HFFc6 (cell line): Measurements from ENCODE around the gene IFI44L. TPM values are rescaled to one million over a fixed set of nuclear protein-coding genes. Genes with fewer than 3 reads are reported as not detected.

Experiments used
- DNase-seq: peaks from one replicate; pipeline ENCODE4 v3.0.0-alpha.2; 2018
- H3K27ac Mint-ChIP-seq: 2 replicates; pipeline ENCODE4 v1.8.0; 2020; ENCODE audit warnings: mild to moderate bottlenecking, mixed read lengths
- H3K27me3 Mint-ChIP-seq: 2 replicates; pipeline ENCODE4 v1.8.0; 2021; ENCODE audit warnings: mild to moderate bottlenecking, moderate library complexity, mixed read lengths; ENCODE audit not compliant: insufficient read depth
- H3K36me3 Mint-ChIP-seq: 2 replicates; pipeline ENCODE4 v1.8.0; 2021; ENCODE audit warnings: low read depth, mixed read lengths
- H3K4me1 Mint-ChIP-seq: 2 replicates; pipeline ENCODE4 v1.8.0; 2020; ENCODE audit warnings: low read depth, mixed read lengths
- H3K4me3 Mint-ChIP-seq: 2 replicates; pipeline ENCODE4 v1.8.0; 2020; ENCODE audit warnings: mild to moderate bottlenecking, moderate library complexity, mixed read lengths
- H3K9me3 Mint-ChIP-seq: 2 replicates; pipeline ENCODE4 v1.8.0; 2020; ENCODE audit warnings: mild to moderate bottlenecking, mixed read lengths
- CTCF ChIP-seq: fragments of 200-600 bp; sonication (generic); IDR thresholded peaks from 2 replicates; pipeline ENCODE4 v1.5.0; 2021; ENCODE audit warnings: antibody characterized with exemption, mild to moderate bottlenecking
- total RNA-seq, 6 experiments: library from RNA; stranded (reverse); fragmentation: NEBNext Ultra II Directional; extraction: Animal tissue kit (Norgen Biotek cat#: 25700); gene quantifications; 2 replicates in 1 of 6; 3 replicates in 5 of 6; pipeline ENCODE4 v1.2.3, GENCODE V29; 2021

The IFI44L gene
- total RNA-seq, 6 experiments from 2014 or later = 0.18 to 0.52 (median 0.34) TPM

- no peak for DNase-seq
- Mint-ChIP-seq H3K27me3 (no peaks in the 10 kb centered on the region), H3K4me1 (no peaks in the 10 kb centered on the region), H3K4me3 (no peak overlapping the region), H3K27ac (no peak overlapping the region), H3K9me3 (no peaks in the 10 kb centered on the region), H3K36me3 (no peaks in the 10 kb centered on the region)
- TF ChIP-seq CTCF = no peak
Measured at GRCh38 chr1:78664763-78665162, 44.5 kb downstream of the IFI44L start.

GRCh38 chr1:78665809-78666208 lies 45.6 kb downstream of the IFI44L start:
- H3K27me3 Mint-ChIP-seq = no peaks in the 10 kb centered on the region
- DNase-seq = no peak
- no peak overlapping the region for H3K27ac Mint-ChIP-seq
- H3K4me1 Mint-ChIP-seq = no peaks in the 10 kb centered on the region
- no peaks in the 10 kb centered on the region for H3K36me3 Mint-ChIP-seq
- no peaks in the 10 kb centered on the region for H3K9me3 Mint-ChIP-seq
- no peak overlapping the region for H3K4me3 Mint-ChIP-seq
- no peak for TF ChIP-seq CTCF

GRCh38 chr1:78667939-78668338 lies 47.7 kb downstream of the IFI44L start:
- H3K4me3 Mint-ChIP-seq = no peak overlapping the region
- TF ChIP-seq CTCF = no peak
- no peaks in the 10 kb centered on the region for H3K27me3 Mint-ChIP-seq
- no peaks in the 10 kb centered on the region for H3K36me3 Mint-ChIP-seq
- no peak for DNase-seq
- no peaks in the 10 kb centered on the region for H3K9me3 Mint-ChIP-seq
- no peaks in the 10 kb centered on the region for H3K4me1 Mint-ChIP-seq
- H3K27ac Mint-ChIP-seq = no peak overlapping the region

GRCh38 chr1:78668427-78668826 lies 48.2 kb downstream of the IFI44L start:
- H3K9me3 Mint-ChIP-seq = no peaks in the 10 kb centered on the region
- H3K27me3 Mint-ChIP-seq = no peaks in the 10 kb centered on the region
- H3K36me3 Mint-ChIP-seq = no peaks in the 10 kb centered on the region
- no peak overlapping the region for H3K4me3 Mint-ChIP-seq
- H3K27ac Mint-ChIP-seq = no peak overlapping the region
- H3K4me1 Mint-ChIP-seq = no peaks in the 10 kb centered on the region
- DNase-seq = no peak
- TF ChIP-seq CTCF = no peak

- no peaks in the 10 kb centered on the region for H3K36me3 Mint-ChIP-seq
- no peaks in the 10 kb centered on the region; the same call in 1 of the 2 replicates for H3K27me3 Mint-ChIP-seq
- no peak overlapping the region for H3K27ac Mint-ChIP-seq
- DNase-seq = no peak
- H3K4me3 Mint-ChIP-seq = no peak overlapping the region
- TF ChIP-seq CTCF = no peak
- no peaks in the 10 kb centered on the region for H3K9me3 Mint-ChIP-seq
- H3K4me1 Mint-ChIP-seq = no peaks in the 10 kb centered on the region
Measured at GRCh38 chr1:78672428-78672827, 52.2 kb downstream of the IFI44L start.

- Mint-ChIP-seq H3K27me3 (no peaks in the 10 kb centered on the region; the same call in 1 of the 2 replicates), H3K27ac (no peak overlapping the region), H3K4me3 (no peak overlapping the region), H3K9me3 (no peaks in the 10 kb centered on the region), H3K4me1 (peaks cover 6% of the 10 kb centered on the region), H3K36me3 (no peaks in the 10 kb centered on the region)
- DNase-seq = no peak
- TF ChIP-seq CTCF = no peak
Measured at GRCh38 chr1:78673120-78673519, 52.9 kb downstream of the IFI44L start.
